Muscle layer of colon (tissue), 2 donors: ENCODE results near the gene ATIC.

Source experiments
- H3K27ac ChIP-seq: one replicate; pipeline ENCODE4 v1.7.0; 2013; ENCODE audit warnings: low read depth, mild to moderate bottlenecking, low read length, moderate library complexity
- H3K27me3 ChIP-seq, 2 donors: one replicate each; pipeline ENCODE4 v1.7.0; 2013; ENCODE audit warnings: low read length in 2 of 2, mild to moderate bottlenecking in 2 of 2; ENCODE audit not compliant: insufficient read depth in 2 of 2, control insufficient read depth in 1 of 2
- H3K36me3 ChIP-seq: one replicate; pipeline ENCODE4 v1.7.0; 2013; ENCODE audit warnings: mild to moderate bottlenecking, low read length; ENCODE audit not compliant: insufficient read depth
- H3K4me1 ChIP-seq: one replicate; pipeline ENCODE4 v1.7.0; 2013; ENCODE audit warnings: mild to moderate bottlenecking, low read length; ENCODE audit not compliant: insufficient read depth
- H3K4me3 ChIP-seq, 2 donors: one replicate each; pipeline ENCODE4 v1.7.0; 2013; ENCODE audit warnings: low read length in 2 of 2, low read depth in 1 of 2, mild to moderate bottlenecking in 1 of 2, moderate library complexity in 1 of 2
- H3K9ac ChIP-seq: one replicate; pipeline ENCODE4 v1.7.0; 2013; ENCODE audit warnings: low read length
- H3K9me3 ChIP-seq: one replicate; pipeline ENCODE4 v1.7.0; 2013; ENCODE audit warnings: mild to moderate bottlenecking, low read length
- donor health status: abdominal sarcoma.
- donor health status: Adenocarcinoma of cecum.

Gene ATIC

GRCh38 chr2:215382011-215382410 is 70.2 kb downstream of the ATIC start:
- Histone ChIP-seq H3K36me3 (peaks cover 86% of the 10 kb centered on the region), H3K4me1 (no peaks in the 10 kb centered on the region), H3K9me3 (no peaks in the 10 kb centered on the region), H3K27ac (no peak overlapping the region), H3K27me3 (no peaks in the 10 kb centered on the region), H3K9ac (no peak overlapping the region), H3K4me3 (no peak overlapping the region)

GRCh38 chr2:215382480-215382879 is 70.6 kb downstream of the ATIC start:
- H3K4me1 ChIP-seq = no peaks in the 10 kb centered on the region
- H3K36me3 ChIP-seq = peaks cover 86% of the 10 kb centered on the region
- no peak overlapping the region for H3K27ac ChIP-seq
- no peak overlapping the region for H3K9ac ChIP-seq
- no peaks in the 10 kb centered on the region for H3K27me3 ChIP-seq
- H3K4me3 ChIP-seq = no peak overlapping the region
- H3K9me3 ChIP-seq = no peaks in the 10 kb centered on the region

GRCh38 chr2:215383652-215384279 is 71.9 kb downstream of the ATIC start:
- Histone ChIP-seq H3K36me3 (peaks cover 85% of the 10 kb centered on the region), H3K27me3 (no peaks in the 10 kb centered on the region), H3K9ac (no peak overlapping the region), H3K4me1 (no peaks in the 10 kb centered on the region), H3K9me3 (no peaks in the 10 kb centered on the region), H3K27ac (no peak overlapping the region), H3K4me3 (no peak overlapping the region)

DNA sequence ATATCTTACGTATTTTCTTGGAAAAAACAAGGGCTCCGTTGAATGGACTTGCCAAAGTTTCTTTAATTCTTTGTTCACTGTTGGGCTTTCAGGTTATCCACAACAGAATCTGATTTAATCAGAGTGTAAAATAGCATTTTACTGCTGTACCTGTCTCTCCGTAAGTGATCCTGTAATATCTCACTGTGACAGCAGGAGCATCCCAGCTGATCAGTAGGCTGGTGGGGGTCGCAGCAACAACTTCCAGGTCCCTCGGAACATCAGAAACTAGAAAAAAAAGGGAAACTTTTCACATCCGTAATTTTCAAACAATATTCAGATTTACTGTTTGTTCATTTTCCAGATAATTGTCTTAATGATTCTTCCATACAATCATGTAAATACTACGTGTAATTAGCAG is 72.9 kb downstream of the ATIC start:
- Histone ChIP-seq H3K9ac (no peak overlapping the region), H3K27ac (no peak overlapping the region), H3K9me3 (no peaks in the 10 kb centered on the region), H3K27me3 (no peaks in the 10 kb centered on the region), H3K36me3 (peaks cover 83% of the 10 kb centered on the region), H3K4me1 (no peaks in the 10 kb centered on the region), H3K4me3 (no peak overlapping the region)

- Histone ChIP-seq H3K4me3 (no peak overlapping the region), H3K36me3 (peaks cover 83% of the 10 kb centered on the region), H3K4me1 (no peaks in the 10 kb centered on the region), H3K9me3 (no peaks in the 10 kb centered on the region), H3K27ac (no peak overlapping the region), H3K27me3 (no peaks in the 10 kb centered on the region), H3K9ac (no peak overlapping the region)
These were observed 74.7 kb downstream of the ATIC start for GRCh38 chr2:215386566-215386965.

DNA sequence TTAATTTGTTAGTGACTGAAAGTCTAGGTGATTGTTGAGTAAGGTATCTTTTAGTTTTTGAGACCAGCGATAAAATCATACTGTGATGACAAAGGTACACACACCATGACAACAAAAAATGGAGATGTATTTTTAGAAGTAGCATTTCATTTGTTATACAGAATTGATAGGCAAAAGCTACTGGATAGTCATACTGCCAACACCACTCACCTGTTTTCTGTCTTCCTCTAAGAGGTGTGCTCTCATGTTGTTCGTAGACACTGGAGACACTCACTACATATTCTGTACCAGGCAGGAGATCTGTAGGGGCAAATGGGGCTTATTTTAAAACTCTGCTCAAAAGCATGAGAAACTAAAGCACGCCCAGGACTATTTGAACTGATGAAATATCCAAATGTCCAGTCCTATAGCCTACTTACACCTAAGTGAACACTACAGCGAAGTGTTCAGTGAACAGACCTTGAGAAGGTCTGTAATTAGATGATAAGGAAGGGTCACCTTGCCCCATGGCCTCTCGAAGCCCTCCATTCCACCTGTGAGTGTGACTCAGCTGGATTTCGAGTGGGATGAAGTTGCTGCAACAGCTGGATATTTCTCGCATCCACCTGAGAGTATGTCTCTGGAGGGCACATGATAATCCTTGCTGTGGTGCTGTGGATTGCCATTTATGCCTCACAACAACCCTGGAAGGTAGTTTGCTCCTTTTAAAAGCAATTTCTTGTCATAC is 76.3 kb downstream of the ATIC start:
- Histone ChIP-seq H3K27ac (no peak overlapping the region), H3K27me3 (no peaks in the 10 kb centered on the region), H3K4me1 (no peaks in the 10 kb centered on the region), H3K9me3 (no peaks in the 10 kb centered on the region), H3K9ac (no peak overlapping the region), H3K36me3 (peaks cover 85% of the 10 kb centered on the region), H3K4me3 (no peak overlapping the region)

GRCh38 chr2:215390550-215390913 is 78.7 kb downstream of the ATIC start:
- Histone ChIP-seq H3K4me3 (no peak overlapping the region), H3K27ac (no peak overlapping the region), H3K36me3 (peaks cover 89% of the 10 kb centered on the region), H3K9ac (no peak overlapping the region), H3K4me1 (no peaks in the 10 kb centered on the region), H3K9me3 (no peaks in the 10 kb centered on the region), H3K27me3 (no peaks in the 10 kb centered on the region)

DNA sequence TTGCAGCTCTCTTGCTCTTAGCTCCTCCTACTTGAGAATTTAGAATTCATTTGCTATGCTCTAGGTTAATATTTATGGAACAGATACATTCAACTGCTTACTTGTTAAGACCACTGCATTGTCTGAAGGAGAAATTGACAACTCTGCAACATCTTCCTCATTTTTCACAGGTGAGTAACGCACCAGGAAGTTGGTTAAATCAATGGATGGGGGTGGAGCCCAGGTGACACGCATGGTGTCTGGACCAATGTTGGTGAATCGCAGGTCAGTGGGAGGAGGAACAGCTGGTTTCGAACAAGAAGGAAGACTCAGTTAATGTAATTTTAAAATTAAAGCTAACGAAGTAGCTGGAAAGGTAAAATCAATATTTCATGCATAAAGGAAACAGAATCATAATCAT is 79.7 kb downstream of the ATIC start:
- Histone ChIP-seq H3K27ac (no peak overlapping the region), H3K4me1 (no peaks in the 10 kb centered on the region), H3K9ac (no peak overlapping the region), H3K27me3 (no peaks in the 10 kb centered on the region), H3K9me3 (no peaks in the 10 kb centered on the region), H3K4me3 (no peak overlapping the region), H3K36me3 (peaks cover 92% of the 10 kb centered on the region)

DNA sequence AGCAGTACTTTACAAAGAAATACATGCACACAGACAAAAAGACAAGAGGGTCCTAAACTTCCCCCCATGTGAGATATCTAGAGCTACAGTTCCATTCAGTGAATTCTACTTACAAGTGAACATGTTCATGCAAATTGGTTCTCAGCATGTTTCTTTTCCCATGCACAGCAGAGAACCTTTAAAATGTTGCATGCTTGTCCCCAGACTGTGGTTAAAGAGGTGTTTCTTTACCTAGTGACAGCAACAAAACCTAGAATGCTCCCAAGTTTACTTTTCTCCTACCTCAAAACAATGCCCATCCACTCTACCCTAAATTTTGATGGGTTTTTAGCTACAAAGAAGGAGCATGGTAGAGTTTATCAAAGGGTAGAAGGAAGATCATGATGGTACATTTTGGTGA is 80.3 kb downstream of the ATIC start:
- Histone ChIP-seq H3K27me3 (no peaks in the 10 kb centered on the region), H3K4me3 (no peak overlapping the region), H3K9ac (no peak overlapping the region), H3K4me1 (no peaks in the 10 kb centered on the region), H3K36me3 (peaks cover 91% of the 10 kb centered on the region), H3K27ac (no peak overlapping the region), H3K9me3 (no peaks in the 10 kb centered on the region)

DNA sequence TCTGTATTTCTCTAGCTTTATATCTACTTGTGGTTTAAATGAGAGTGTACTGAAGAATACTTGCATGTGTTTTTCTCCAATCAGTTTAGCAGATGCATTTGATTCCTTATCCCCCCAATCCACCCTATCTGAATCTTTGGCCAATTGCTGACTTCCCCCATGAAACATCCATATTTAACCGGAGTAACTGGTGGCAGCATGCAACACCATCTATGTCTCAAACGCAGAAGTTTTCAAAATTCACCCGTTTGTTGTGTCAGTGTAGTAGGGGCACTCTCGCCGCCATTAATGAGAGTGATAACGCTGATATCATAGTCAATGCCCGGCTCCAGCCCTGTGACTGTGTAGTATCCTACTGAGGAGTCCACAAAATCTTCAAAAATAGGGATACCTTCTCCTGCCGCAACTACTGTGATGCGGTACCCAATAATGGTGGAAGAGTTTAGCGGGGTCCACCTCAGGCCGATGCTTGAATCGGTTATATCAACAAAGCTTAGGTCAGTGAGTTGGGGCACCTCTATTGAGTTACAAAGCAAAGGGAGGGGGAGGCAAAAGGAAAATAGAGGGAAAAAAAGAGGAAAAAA is 80.9 kb downstream of the ATIC start:
- peaks cover 92% of the 10 kb centered on the region for H3K36me3 ChIP-seq
- no peak overlapping the region for H3K9ac ChIP-seq
- H3K4me1 ChIP-seq = peaks cover 1% of the 10 kb centered on the region
- no peak overlapping the region for H3K27ac ChIP-seq
- no peaks in the 10 kb centered on the region for H3K9me3 ChIP-seq
- H3K27me3 ChIP-seq = no peaks in the 10 kb centered on the region
- H3K4me3 ChIP-seq = no peak overlapping the region

- Histone ChIP-seq H3K27ac (no peak overlapping the region), H3K9ac (no peak overlapping the region), H3K4me3 (no peak overlapping the region), H3K27me3 (no peaks in the 10 kb centered on the region), H3K4me1 (peaks cover 13% of the 10 kb centered on the region), H3K36me3 (peaks cover 95% of the 10 kb centered on the region), H3K9me3 (no peaks in the 10 kb centered on the region)
These were observed 82.4 kb downstream of the ATIC start for GRCh38 chr2:215394102-215394805.
